ENCODE data around the gene KIF16B. TPM values are rescaled to one million over a fixed set of nuclear protein-coding genes. Genes with fewer than 3 reads are reported as not detected.
"Not testable (repeated sequence)": the region's sequence is repeated elsewhere in the genome, so short reads cannot be mapped to it uniquely, and the experiment has no call there.

Gene KIF16B
- total RNA-seq, 1 experiment from 2014 or later: 15.8 TPM

- BruUV-seq (replicated peaks): no TSS peak
- ChIA-PET CTCF (interaction anchor here (0.8 kb wide), 1 partner anchor 1330 kb away, joined by 3 read pairs; no protein-coding TSS in a partner anchor), POLR2A (no interaction called here)
- Mint-ChIP-seq H3K27ac (ENCODE audit: low read depth, unreplicated experiment) (no peak overlapping the region), H3K9me3 (ENCODE audit: unreplicated experiment) (no peaks in the 10 kb centered on the region), H3K4me1 (ENCODE audit: insufficient read depth, unreplicated experiment) (no peaks in the 10 kb centered on the region), H3K4me3 (ENCODE audit: unreplicated experiment) (no peak overlapping the region), H3K36me3 (ENCODE audit: insufficient read depth, unreplicated experiment) (no peaks in the 10 kb centered on the region), H3K27me3 (ENCODE audit: insufficient read depth, unreplicated experiment) (no peaks in the 10 kb centered on the region)
- TF ChIP-seq, protein P1, sequence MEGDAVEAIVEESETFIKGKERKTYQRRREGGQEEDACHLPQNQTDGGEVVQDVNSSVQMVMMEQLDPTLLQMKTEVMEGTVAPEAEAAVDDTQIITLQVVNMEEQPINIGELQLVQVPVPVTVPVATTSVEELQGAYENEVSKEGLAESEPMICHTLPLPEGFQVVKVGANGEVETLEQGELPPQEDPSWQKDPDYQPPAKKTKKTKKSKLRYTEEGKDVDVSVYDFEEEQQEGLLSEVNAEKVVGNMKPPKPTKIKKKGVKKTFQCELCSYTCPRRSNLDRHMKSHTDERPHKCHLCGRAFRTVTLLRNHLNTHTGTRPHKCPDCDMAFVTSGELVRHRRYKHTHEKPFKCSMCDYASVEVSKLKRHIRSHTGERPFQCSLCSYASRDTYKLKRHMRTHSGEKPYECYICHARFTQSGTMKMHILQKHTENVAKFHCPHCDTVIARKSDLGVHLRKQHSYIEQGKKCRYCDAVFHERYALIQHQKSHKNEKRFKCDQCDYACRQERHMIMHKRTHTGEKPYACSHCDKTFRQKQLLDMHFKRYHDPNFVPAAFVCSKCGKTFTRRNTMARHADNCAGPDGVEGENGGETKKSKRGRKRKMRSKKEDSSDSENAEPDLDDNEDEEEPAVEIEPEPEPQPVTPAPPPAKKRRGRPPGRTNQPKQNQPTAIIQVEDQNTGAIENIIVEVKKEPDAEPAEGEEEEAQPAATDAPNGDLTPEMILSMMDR (IDR thresholded peaks at IDR 0.05; ENCODE audit: unreplicated experiment): no peak
- intact Hi-C loops (cut with micrococcal nuclease): no loop called here
- no peak for DNase-seq (ENCODE audit: unreplicated experiment)
Observed at GRCh38 chr20:16601047-16601446, 27.8 kb upstream of the KIF16B start.

- ChIA-PET CTCF (no interaction called here), POLR2A (no interaction called here)
- H3K27ac Mint-ChIP-seq (ENCODE audit: low read depth, unreplicated experiment): no peak overlapping the region
- no TSS peak for BruUV-seq (replicated peaks)
- H3K36me3 Mint-ChIP-seq (ENCODE audit: insufficient read depth, unreplicated experiment): no peaks in the 10 kb centered on the region
- no peaks in the 10 kb centered on the region for H3K9me3 Mint-ChIP-seq (ENCODE audit: unreplicated experiment)
- H3K27me3 Mint-ChIP-seq (ENCODE audit: insufficient read depth, unreplicated experiment): no peaks in the 10 kb centered on the region
- no peaks in the 10 kb centered on the region for H3K4me1 Mint-ChIP-seq (ENCODE audit: insufficient read depth, unreplicated experiment)
- intact Hi-C loops (cut with micrococcal nuclease): no loop called here
- H3K4me3 Mint-ChIP-seq (ENCODE audit: unreplicated experiment): no peak overlapping the region
- DNase-seq (ENCODE audit: unreplicated experiment): no peak
- TF ChIP-seq, protein P1 (IDR thresholded peaks at IDR 0.05; ENCODE audit: unreplicated experiment): no peak
Observed at GRCh38 chr20:16599257-16599656, 26.0 kb upstream of the KIF16B start.

- no peaks in the 10 kb centered on the region for H3K9me3 Mint-ChIP-seq (ENCODE audit: unreplicated experiment)
Observed at GRCh38 chr20:16596991-16597390, 23.7 kb upstream of the KIF16B start.

DNA sequence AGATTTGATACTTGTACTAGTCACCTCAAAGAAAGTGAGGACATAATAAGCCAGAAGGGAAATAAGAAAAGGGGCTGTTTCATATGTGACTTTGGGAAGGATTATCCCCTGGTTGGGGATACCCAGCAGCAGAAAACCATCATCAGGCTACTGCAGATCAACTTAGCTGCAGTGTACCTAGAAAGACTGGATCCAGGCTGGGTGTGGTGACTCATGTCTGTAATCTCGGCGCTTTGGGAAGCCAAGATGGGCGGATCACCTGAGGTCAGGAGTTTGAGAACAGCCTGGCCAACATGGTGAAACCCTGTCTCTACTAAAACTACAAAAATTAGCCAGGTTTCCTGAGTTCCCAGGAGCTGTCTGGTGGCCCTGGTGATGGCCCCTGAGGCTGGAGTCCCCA is 23.2 kb upstream of the KIF16B start:
- H3K9me3 Mint-ChIP-seq (ENCODE audit: unreplicated experiment); H3K27ac Mint-ChIP-seq (ENCODE audit: low read depth, unreplicated experiment); H3K4me3 Mint-ChIP-seq (ENCODE audit: unreplicated experiment); BruUV-seq (replicated peaks); H3K4me1 Mint-ChIP-seq (ENCODE audit: insufficient read depth, unreplicated experiment); intact Hi-C loops (cut with micrococcal nuclease); H3K36me3 Mint-ChIP-seq (ENCODE audit: insufficient read depth, unreplicated experiment); POLR2A ChIA-PET: not testable (repeated sequence)
- peaks cover 27% of the 10 kb centered on the region for H3K27me3 Mint-ChIP-seq (ENCODE audit: insufficient read depth, unreplicated experiment)
- peak; percentile 38 for DNase-seq (ENCODE audit: unreplicated experiment)
- CTCF ChIA-PET: interaction anchor here (0.7 kb wide), 1 partner anchor 85 kb away, joined by 4 read pairs; no protein-coding TSS in a partner anchor

More at GRCh38 chr20:16596991-16597390, 23.7 kb upstream of the KIF16B start:
- BruUV-seq (replicated peaks): no TSS peak
- ChIA-PET CTCF (interaction anchor here (0.6 to 0.7 kb wide), 2 partner anchors 9 to 86 kb away, joined by 3 to 4 read pairs; no protein-coding TSS in a partner anchor), POLR2A (no interaction called here)
- Mint-ChIP-seq H3K4me1 (ENCODE audit: insufficient read depth, unreplicated experiment) (no peaks in the 10 kb centered on the region), H3K27ac (ENCODE audit: low read depth, unreplicated experiment) (no peak overlapping the region), H3K27me3 (ENCODE audit: insufficient read depth, unreplicated experiment) (peaks cover 23% of the 10 kb centered on the region), H3K4me3 (ENCODE audit: unreplicated experiment) (no peak overlapping the region), H3K36me3 (ENCODE audit: insufficient read depth, unreplicated experiment) (no peaks in the 10 kb centered on the region)
- no peak for DNase-seq (ENCODE audit: unreplicated experiment)
- TF ChIP-seq, protein P1 (IDR thresholded peaks at IDR 0.05; ENCODE audit: unreplicated experiment): no peak
- intact Hi-C loops (cut with micrococcal nuclease): no loop called here

GRCh38 chr20:16595376-16595775 is 22.1 kb upstream of the KIF16B start:
- no peak overlapping the region for H3K27ac Mint-ChIP-seq (ENCODE audit: low read depth, unreplicated experiment)
- TF ChIP-seq, protein P1 (IDR thresholded peaks at IDR 0.05; ENCODE audit: unreplicated experiment): no peak
- no TSS peak for BruUV-seq (replicated peaks)
- no peaks in the 10 kb centered on the region for H3K36me3 Mint-ChIP-seq (ENCODE audit: insufficient read depth, unreplicated experiment)
- ChIA-PET CTCF (no interaction called here), POLR2A (interaction anchor here (1.0 kb wide), 1 partner anchor 8 kb away, joined by 4 read pairs; no protein-coding TSS in a partner anchor)
- intact Hi-C loops (cut with micrococcal nuclease): no loop called here
- no peaks in the 10 kb centered on the region for H3K9me3 Mint-ChIP-seq (ENCODE audit: unreplicated experiment)
- H3K27me3 Mint-ChIP-seq (ENCODE audit: insufficient read depth, unreplicated experiment): peaks cover 37% of the 10 kb centered on the region
- no peak overlapping the region for H3K4me3 Mint-ChIP-seq (ENCODE audit: unreplicated experiment)
- no peak for DNase-seq (ENCODE audit: unreplicated experiment)
- H3K4me1 Mint-ChIP-seq (ENCODE audit: insufficient read depth, unreplicated experiment): no peaks in the 10 kb centered on the region

Measured in MCF 10A (cell line).